Subcutaneous abdominal adipose tissue (tissue), 5 donors: ENCODE data around the gene CBX4.
A peak's percentile ranks its signal among the peaks of the same experiment; 100 is the strongest.

Source experiments
- H3K27ac ChIP-seq: one replicate; pipeline ENCODE4 v1.7.0; 2013; ENCODE audit warnings: low read depth, mild to moderate bottlenecking, inconsistent platforms, low read length, moderate library complexity
- H3K27me3 ChIP-seq, 5 donors: one replicate each; pipeline ENCODE4 v1.7.0; 2013; ENCODE audit warnings: low read length in 5 of 5, inconsistent platforms in 1 of 5; ENCODE audit not compliant: control insufficient read depth in 5 of 5, insufficient read depth in 4 of 5
- H3K36me3 ChIP-seq, 5 donors: one replicate each; pipeline ENCODE4 v1.7.0; 2013; ENCODE audit warnings: low read length in 5 of 5; ENCODE audit not compliant: control insufficient read depth in 5 of 5, insufficient read depth in 5 of 5
- H3K4me1 ChIP-seq, 5 donors: one replicate each; pipeline ENCODE4 v1.7.0; 2013; ENCODE audit warnings: low read length in 5 of 5, mild to moderate bottlenecking in 3 of 5, moderate library complexity in 1 of 5; ENCODE audit not compliant: control insufficient read depth in 5 of 5, insufficient read depth in 5 of 5
- H3K4me3 ChIP-seq, 5 donors: one replicate each; pipeline ENCODE4 v1.7.0; 2013; ENCODE audit warnings: low read length in 5 of 5, low read depth in 1 of 5
- H3K9ac ChIP-seq, 5 donors: one replicate each; pipeline ENCODE4 v1.7.0; 2013; ENCODE audit warnings: low read length in 5 of 5, mild to moderate bottlenecking in 4 of 5, moderate library complexity in 3 of 5
- H3K9me3 ChIP-seq, 5 donors: one replicate each; pipeline ENCODE4 v1.7.0; 2013; ENCODE audit warnings: low read length in 5 of 5; ENCODE audit not compliant: control insufficient read depth in 5 of 5
- donor health status: healthy.
- donor health status: healthy.
- donor health status: healthy.
- donor health status: healthy.
- donor health status: healthy.

Gene CBX4

DNA sequence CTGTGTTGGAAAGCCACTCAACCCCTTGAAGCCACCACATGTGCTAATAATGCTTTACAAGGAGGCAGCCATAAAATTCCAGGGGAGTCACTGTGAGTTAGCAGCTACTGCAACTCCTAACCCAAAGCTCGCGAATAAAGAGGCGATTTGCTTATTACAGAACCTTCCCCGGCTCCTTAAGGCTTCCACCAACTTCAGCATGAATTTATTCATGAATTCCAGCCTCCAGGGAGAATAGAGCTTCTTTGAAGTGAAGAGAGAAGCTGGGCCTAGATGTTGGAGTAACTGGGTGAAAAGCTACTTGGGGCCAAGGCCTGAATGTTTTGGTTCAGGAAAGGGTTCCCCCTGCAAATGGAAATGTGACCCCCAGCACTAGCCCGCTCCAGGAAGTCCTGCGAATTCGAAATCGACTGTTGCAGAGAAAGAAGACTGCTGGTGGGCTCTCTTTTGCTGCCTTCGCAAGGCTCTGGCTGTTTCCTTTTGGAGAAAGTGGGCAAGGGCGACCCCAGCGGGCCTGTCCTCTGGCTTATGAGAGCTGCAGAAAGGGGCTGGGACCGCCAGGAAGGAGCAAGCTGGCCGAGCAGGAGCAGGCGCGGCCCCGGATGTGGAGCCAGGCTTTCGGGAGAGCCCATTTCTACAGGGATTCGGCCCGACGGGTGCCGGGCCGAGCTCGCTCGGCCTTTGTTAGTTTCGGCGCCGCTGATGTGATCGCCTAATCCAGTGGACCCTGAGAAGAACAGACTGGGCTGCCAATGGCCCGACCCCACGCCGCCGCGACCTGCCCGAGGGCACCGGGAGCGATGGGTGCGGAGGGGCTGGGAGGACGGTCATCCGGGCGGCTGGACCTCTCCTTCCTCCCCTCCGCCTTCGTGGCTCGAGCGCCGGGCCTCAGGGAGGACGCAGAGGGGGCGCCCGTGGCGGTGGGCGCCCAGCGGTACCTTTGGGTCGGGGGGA lies 50.0 kb downstream of the CBX4 start:
- no peaks in the 10 kb centered on the region for H3K36me3 ChIP-seq
- H3K27ac ChIP-seq: no peak overlapping the region
- H3K9me3 ChIP-seq: no peaks in the 10 kb centered on the region
- H3K27me3 ChIP-seq: peaks cover 34 to 73% (median 63%) of the 10 kb centered on the region in 5 donors
- H3K4me3 ChIP-seq: peak overlapping the region in 1 of 5 donors; percentile 6
- no peak overlapping the region for H3K9ac ChIP-seq
- H3K4me1 ChIP-seq: peaks cover 0 to 34% (median 22%) of the 10 kb centered on the region in 5 donors

DNA sequence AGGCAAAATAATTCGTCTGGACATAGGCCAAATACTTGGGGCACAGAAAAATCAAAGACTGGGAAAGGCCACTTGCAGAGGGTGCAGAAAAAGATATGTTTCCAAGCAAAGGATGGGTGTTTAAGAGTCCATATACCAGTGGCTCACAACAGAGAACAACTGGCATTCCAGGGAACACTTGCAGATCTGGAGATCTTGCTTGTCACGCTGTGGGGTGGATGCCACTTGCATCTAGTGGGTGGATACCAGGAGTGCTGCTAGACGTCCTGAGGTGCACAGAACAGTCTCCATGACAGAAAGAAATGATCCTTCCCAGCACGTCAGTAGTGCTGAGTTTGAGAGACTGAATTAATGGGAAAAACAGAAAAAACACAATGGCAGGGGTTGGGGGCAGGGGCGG lies 50.8 kb downstream of the CBX4 start:
- peaks cover 34 to 71% (median 62%) of the 10 kb centered on the region in 5 donors for H3K27me3 ChIP-seq
- no peak overlapping the region for H3K4me3 ChIP-seq
- H3K36me3 ChIP-seq: no peaks in the 10 kb centered on the region
- H3K4me1 ChIP-seq: peaks cover 0 to 31% (median 18%) of the 10 kb centered on the region in 5 donors
- H3K27ac ChIP-seq: no peak overlapping the region
- no peak overlapping the region for H3K9ac ChIP-seq
- H3K9me3 ChIP-seq: no peaks in the 10 kb centered on the region

DNA sequence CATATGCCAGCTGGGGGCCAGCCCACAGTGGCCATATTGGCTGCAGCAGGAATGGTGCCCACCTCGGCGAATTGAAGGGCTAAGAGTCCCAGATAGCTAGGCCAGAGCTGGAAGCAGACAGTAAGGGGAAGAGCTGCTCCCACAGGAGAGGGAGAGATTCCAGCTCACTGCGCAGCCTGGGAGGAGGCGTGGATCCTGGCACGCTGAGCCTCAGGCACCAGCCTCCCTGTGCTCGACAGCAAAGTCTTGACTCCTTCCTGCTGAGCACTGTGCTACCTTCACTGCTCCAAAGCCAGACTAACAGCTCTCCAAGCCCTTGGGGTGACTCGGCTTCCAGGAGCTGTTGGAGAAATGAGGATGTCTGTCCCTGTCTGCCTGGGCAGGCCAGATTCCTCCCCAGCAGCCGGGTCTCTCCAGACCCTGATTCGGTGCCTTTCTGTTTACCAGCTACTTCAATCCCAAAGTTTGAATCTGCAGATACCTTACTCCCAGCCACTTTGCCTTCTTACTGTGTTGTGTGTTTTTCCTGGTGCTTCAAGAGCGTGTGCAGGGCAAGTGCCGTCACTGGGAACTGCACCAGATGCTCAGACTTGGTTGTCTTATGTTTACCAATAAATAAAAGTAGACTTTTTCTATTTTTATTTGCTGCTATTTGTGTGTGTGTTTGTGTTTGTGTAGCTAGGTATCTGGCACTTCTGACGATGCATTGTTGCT lies 52.2 kb downstream of the CBX4 start:
- no peak overlapping the region for H3K4me3 ChIP-seq
- no peaks in the 10 kb centered on the region for H3K9me3 ChIP-seq
- H3K36me3 ChIP-seq: no peaks in the 10 kb centered on the region
- no peak overlapping the region for H3K9ac ChIP-seq
- peaks cover 0 to 19% (median 12%) of the 10 kb centered on the region in 5 donors for H3K4me1 ChIP-seq
- peaks cover 34 to 66% (median 59%) of the 10 kb centered on the region in 5 donors for H3K27me3 ChIP-seq
- H3K27ac ChIP-seq: no peak overlapping the region

DNA sequence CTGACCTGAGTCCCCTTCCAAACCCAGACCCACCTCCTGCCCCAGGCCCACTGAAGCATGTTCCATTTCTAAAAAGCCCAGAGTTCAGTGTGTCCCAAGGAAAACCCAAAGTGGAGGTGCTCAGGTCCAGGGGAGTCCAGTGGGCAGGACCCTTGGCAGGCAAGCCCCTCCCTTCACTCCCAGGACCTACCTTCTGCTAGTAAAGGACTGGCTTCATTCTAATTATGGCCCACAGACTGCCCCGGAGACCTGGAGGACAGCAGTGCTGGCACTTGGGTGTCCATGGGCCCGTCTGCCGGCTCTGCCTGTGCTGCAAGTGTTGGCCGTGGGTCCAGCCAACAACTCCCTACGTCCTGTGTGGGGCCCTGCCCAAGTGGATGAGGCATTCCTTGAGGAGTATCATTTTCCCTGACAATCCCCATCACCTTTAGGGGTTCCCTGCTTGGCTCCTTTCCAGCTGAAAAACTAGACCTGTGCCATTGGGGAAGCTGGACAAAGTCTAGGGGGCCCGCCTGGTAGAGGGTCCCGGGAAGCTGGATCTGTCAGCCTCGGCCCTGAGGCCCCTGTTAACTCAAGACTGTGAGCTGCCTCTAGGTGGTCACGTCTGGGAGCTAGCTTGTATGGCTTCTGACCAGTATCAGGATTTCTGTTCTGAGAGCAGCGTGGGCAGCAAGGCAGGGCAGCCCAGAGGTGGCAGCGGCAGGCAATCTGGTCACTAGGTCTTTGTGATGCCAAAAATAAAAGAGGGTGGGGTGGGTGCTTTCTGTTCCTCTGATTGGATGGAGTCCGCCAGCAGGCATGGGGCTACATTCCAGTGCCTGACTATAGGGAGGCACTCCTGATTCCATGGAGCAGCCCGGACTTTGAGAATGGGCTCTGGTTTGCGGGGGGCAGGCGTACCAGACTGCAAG lies 53.1 kb downstream of the CBX4 start:
- H3K27ac ChIP-seq: no peak overlapping the region
- H3K27me3 ChIP-seq: peaks cover 29 to 65% (median 56%) of the 10 kb centered on the region in 5 donors

DNA sequence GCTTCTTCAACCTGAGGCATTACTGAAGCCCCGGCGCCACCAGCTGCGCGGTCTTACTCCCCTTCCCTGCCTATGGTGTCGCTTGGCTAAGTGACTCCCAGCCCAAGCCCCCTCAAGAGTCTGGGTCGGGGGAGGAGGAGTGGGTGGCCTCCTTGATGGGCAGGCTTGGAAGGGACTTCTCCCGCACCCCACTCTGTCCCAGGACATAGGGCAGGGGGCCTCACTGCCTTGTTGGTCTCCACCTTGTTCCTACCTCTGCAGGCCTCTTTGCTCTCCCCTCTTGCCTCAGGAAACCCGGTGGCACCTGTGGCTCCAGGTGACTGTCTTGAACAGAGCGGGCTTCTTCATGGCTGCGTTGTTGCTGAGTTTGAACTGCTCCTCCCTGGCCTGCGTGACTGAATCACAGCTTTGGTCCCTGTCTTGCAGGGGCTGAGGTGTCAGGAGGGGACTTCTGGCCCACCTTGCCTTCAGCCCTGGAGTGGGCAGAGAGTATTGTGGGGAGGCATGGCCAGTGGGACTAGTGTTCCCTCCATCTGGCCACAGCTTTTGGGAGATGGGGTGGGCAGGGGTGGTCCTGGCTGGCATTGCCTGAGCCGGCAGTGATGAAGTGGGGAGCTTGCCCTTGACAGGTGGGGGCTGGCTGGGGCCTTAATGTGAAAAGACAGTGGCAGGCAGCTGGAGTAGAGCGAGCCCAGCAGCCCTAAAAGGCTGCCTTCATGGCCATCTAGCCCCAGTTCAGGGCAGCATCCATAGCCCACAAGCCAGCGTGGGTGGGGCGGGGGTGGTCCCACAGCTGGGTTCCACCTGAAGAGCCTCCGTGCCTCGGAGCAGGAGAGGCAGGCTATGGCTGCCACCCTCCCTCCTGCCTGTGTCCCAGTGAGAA lies 54.0 kb downstream of the CBX4 start:
- H3K9me3 ChIP-seq: no peaks in the 10 kb centered on the region
- no peak overlapping the region for H3K9ac ChIP-seq
- peaks cover 20 to 56% (median 47%) of the 10 kb centered on the region in 5 donors for H3K27me3 ChIP-seq
- H3K27ac ChIP-seq: no peak overlapping the region
- no peak overlapping the region for H3K4me3 ChIP-seq
- H3K4me1 ChIP-seq: peaks cover 0 to 14% (median 8%) of the 10 kb centered on the region in 5 donors
- H3K36me3 ChIP-seq: no peaks in the 10 kb centered on the region

More for the DNA sequence above, 53.1 kb downstream of the CBX4 start:
- H3K9me3 ChIP-seq: no peaks in the 10 kb centered on the region
- peaks cover 0 to 23% (median 12%) of the 10 kb centered on the region in 5 donors for H3K4me1 ChIP-seq
- no peak overlapping the region for H3K9ac ChIP-seq
- no peak overlapping the region for H3K4me3 ChIP-seq
- H3K36me3 ChIP-seq: no peaks in the 10 kb centered on the region

DNA sequence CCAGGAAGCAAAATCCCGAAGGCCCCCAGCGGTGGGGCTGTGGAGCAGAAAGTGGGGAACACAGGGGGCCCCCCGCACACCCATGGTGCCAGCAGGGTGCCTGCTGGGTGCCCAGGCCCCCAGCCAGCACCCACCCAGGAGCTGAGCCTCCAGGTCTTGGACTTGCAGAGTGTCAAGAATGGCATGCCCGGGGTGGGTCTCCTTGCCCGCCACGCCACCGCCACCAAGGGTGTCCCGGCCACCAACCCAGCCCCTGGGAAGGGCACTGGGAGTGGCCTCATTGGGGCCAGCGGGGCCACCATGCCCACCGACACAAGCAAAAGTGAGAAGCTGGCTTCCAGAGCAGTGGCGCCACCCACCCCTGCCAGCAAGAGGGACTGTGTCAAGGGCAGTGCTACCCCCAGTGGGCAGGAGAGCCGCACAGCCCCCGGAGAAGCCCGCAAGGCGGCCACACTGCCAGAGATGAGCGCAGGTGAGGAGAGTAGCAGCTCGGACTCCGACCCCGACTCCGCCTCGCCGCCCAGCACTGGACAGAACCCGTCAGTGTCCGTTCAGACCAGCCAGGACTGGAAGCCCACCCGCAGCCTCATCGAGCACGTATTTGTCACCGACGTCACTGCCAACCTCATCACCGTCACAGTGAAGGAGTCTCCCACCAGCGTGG lies 54.8 kb downstream of the CBX4 start:
- no peaks in the 10 kb centered on the region for H3K9me3 ChIP-seq
- H3K27ac ChIP-seq: no peak overlapping the region
- no peak overlapping the region for H3K4me3 ChIP-seq
- no peaks in the 10 kb centered on the region for H3K36me3 ChIP-seq
- peaks cover 14 to 52% (median 41%) of the 10 kb centered on the region in 5 donors for H3K27me3 ChIP-seq
- H3K9ac ChIP-seq: no peak overlapping the region
- peaks cover 0 to 6% (median 1%) of the 10 kb centered on the region in 5 donors for H3K4me1 ChIP-seq

DNA sequence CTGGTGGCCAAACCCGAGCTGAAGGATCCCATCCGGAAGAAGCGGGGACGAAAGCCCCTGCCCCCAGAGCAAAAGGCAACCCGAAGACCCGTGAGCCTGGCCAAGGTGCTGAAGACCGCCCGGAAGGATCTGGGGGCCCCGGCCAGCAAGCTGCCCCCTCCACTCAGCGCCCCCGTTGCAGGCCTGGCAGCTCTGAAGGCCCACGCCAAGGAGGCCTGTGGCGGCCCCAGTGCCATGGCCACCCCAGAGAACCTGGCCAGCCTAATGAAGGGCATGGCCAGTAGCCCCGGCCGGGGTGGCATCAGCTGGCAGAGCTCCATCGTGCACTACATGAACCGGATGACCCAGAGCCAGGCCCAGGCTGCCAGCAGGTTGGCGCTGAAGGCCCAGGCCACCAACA lies 55.3 kb downstream of the CBX4 start:
- no peak overlapping the region for H3K27ac ChIP-seq
- H3K9me3 ChIP-seq: no peaks in the 10 kb centered on the region
- peaks cover 10 to 46% (median 36%) of the 10 kb centered on the region in 5 donors for H3K27me3 ChIP-seq
- H3K9ac ChIP-seq: no peak overlapping the region
- peaks cover 0 to 7% (median 2%) of the 10 kb centered on the region in 5 donors for H3K4me1 ChIP-seq
- no peaks in the 10 kb centered on the region for H3K36me3 ChIP-seq
- no peak overlapping the region for H3K4me3 ChIP-seq
